B cell (primary cell): ENCODE results near the gene IMPA2.
"Not testable (repeated sequence)": the region's sequence is repeated elsewhere in the genome, so short reads cannot be mapped to it uniquely, and the experiment has no call there.

ENCODE experiments used
- CTCF ChIP-seq: fragments of 200-600 bp; IDR thresholded peaks from one replicate; pipeline ENCODE4 v1.8.0; 2022; ENCODE audit warnings: antibody characterized with exemption, mild to moderate bottlenecking
- EZH2 ChIP-seq: IDR thresholded peaks from 2 replicates; pipeline ENCODE4 v1.6.1; 2012; ENCODE audit warnings: borderline replicate concordance, low read depth, mild to moderate bottlenecking, moderate library complexity, low read length; ENCODE audit not compliant: insufficient read depth, poor library complexity, severe bottlenecking

DNA sequence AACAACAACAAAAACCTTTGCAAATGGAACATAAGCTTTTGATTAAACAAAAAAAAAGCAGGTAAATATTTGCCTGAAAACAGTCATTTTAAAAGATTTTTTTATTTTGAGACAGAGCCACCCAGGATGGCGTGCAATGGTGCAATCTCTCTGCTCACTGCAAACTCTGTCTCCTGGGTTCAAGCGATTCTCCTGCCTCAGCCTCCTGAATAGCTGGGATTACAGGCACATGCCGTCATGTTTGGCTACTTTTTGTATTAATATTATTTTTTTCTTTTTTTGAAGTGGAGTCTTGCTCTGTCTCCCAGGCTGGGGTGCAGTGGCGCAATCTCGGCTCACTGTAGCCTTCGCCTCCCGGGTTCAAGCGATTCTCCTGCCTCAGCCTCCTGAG, 10.5 kb upstream of the IMPA2 start:
- TF ChIP-seq CTCF, EZH2: not testable (repeated sequence)
